ENCODE results near the gene FOXK1. TPM values are rescaled to one million over a fixed set of nuclear protein-coding genes. Genes with fewer than 3 reads are reported as not detected.

FOXK1 gene
- polyA plus RNA-seq, 1 experiment: 3.3 TPM

DNA sequence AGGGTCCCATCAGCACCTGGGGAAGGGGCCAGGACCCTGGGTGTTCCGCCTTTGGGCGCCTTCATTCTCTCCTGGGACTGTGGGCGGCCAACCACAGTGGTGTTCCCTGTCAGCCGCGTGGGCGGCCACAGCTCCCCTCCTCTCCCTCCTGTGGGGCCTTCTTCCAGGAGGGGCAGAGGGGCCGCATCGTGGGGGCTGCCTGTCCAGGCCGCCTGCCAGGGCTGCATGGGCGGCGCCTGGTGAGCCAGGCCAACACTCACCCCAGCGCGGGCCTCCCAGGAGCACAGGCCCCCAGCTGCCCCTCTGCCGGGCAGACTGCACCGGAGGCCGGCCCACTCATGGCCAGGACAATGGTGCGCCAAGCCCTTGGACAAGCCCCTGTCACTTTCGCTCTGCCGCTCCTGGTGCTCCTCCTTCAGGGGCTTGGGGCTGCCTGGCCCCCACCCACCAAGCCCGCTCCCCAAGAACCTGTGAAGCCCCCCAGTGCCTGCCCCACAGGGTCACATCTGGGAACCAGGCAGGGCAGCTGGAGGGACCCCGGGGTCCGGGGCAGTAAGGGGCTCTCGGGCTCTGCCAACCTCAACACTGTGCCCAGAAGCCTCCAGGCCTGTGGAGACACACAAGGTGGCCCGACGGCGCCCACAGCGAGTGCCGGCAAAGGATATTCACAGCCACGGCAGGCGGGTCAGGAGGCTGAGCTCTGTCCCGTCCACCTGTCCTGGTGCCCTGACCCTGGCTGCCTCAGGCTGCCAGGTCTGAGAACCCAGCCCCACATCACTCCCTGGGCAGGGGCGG is 136.1 kb downstream of the FOXK1 start:
- Histone ChIP-seq H3K36me3 (ENCODE audit: control insufficient read depth, insufficient read depth, low read length) (no peaks in the 10 kb centered on the region), H3K4me3 (ENCODE audit: low read depth, low read length) (no peak overlapping the region), H3K27me3 (ENCODE audit: control insufficient read depth, insufficient read depth, low read length) (no peaks in the 10 kb centered on the region)
- DNase-seq (ENCODE audit: low read depth): no peak
- ChIA-PET POLR2A (no interaction called here), CTCF (interaction anchor here (0.7 kb wide), 1 partner anchor 14 kb away, joined by 3 read pairs; no protein-coding TSS in a partner anchor)
- TF ChIP-seq, protein P1, sequence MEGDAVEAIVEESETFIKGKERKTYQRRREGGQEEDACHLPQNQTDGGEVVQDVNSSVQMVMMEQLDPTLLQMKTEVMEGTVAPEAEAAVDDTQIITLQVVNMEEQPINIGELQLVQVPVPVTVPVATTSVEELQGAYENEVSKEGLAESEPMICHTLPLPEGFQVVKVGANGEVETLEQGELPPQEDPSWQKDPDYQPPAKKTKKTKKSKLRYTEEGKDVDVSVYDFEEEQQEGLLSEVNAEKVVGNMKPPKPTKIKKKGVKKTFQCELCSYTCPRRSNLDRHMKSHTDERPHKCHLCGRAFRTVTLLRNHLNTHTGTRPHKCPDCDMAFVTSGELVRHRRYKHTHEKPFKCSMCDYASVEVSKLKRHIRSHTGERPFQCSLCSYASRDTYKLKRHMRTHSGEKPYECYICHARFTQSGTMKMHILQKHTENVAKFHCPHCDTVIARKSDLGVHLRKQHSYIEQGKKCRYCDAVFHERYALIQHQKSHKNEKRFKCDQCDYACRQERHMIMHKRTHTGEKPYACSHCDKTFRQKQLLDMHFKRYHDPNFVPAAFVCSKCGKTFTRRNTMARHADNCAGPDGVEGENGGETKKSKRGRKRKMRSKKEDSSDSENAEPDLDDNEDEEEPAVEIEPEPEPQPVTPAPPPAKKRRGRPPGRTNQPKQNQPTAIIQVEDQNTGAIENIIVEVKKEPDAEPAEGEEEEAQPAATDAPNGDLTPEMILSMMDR (IDR thresholded peaks at IDR 0.05; ENCODE audit: insufficient read depth, low read depth, low read length): no peak

DNA sequence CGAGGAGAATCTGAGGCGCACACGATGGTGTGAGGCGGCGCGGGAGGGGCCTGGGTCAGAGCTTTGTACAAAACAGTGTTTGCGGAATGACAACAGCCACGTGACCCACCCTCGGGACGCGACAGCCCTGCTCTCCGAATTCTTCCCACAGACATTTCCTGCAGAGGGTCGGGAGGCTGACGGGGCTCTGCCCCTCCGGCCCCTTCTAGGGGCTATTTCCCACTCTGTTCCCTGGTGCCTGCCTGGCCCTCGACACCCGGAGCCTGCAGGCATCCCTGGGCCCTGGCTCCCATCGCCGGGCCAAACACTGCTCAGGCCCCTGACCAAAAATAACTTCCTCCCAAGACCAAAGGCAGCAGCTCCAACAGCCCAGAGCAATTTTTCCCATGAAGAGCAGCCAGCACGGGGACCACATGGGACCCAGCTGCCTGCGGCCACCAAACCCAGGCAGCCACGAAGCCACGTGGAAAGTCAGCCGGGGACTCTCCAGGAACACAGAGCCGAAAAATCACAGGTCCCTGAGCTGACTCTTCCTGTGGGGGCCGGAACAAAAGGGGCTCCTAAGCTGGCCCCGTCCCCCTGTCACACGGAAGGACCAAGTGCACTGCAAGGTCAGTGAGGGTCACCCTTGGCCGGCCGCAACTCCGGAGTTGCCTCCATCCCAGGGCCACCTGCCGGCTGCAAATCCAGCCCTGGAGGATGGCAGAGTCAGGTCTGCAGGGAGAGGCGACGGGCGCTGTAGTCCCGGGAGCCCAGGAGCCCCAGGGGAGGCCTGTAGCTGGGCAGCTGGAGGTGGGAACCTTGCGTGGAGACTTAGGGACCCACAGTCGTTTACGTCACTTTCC is 137.7 kb downstream of the FOXK1 start:
- Histone ChIP-seq H3K27me3 (ENCODE audit: control insufficient read depth, insufficient read depth, low read length) (no peaks in the 10 kb centered on the region), H3K4me3 (ENCODE audit: low read depth, low read length) (no peak overlapping the region), H3K36me3 (ENCODE audit: control insufficient read depth, insufficient read depth, low read length) (no peaks in the 10 kb centered on the region)
- no peak for DNase-seq (ENCODE audit: low read depth)
- ChIA-PET CTCF (interaction anchor here (0.6 to 0.7 kb wide), 3 partner anchors 10 to 164 kb away, joined by 4 to 5 read pairs (median 4); no protein-coding TSS in a partner anchor), POLR2A (no interaction called here)
- TF ChIP-seq, protein P1 (IDR thresholded peaks at IDR 0.05; ENCODE audit: insufficient read depth, low read depth, low read length): no peak

DNA sequence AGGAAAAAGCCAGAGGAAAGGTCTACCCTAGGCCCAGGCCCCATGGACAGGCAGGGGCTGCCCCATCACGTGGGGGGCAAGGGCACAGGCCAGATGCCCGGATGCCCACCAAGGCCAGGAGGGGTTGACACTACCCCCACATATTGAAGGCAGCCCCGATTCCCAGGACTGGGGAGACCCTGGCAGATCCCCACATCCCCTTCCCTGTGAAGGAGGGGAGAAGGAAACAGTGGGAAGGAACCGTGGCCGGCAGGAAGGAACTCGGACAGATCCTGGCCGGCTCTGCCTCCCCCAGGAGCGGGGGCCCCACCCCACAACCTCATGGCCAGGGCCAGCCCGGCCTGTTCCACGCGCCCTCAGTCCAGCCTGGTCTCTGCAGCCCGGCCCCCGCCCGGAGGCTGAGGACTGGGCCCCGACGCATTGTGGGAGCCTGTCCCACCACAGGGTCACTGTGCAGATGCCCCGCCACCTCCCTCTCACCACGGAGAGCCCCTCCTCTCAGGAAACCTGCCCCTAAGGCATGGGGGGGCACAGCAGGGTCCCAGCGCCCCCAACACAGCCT is 138.4 kb downstream of the FOXK1 start:
- Histone ChIP-seq H3K36me3 (ENCODE audit: control insufficient read depth, insufficient read depth, low read length) (no peaks in the 10 kb centered on the region), H3K27me3 (ENCODE audit: control insufficient read depth, insufficient read depth, low read length) (no peaks in the 10 kb centered on the region), H3K4me3 (ENCODE audit: low read depth, low read length) (no peak overlapping the region)
- ChIA-PET POLR2A (no interaction called here), CTCF (no interaction called here)
- TF ChIP-seq, protein P1 (IDR thresholded peaks at IDR 0.05; ENCODE audit: insufficient read depth, low read depth, low read length): no peak
- no peak for DNase-seq (ENCODE audit: low read depth)

Small RNAs within 50 kb of the gene (small RNA-seq; reads per million reads assigned to genes)
- gene MIR4656 (ENCODE audit: insufficient read length, low read depth, low replicate concordance): not detected
- gene RF00019 (ENCODE audit: insufficient read length, low read depth, low replicate concordance): not detected

Other genes with a start within 250 kb of the FOXK1 start
- gene AP5Z1, start 93.3 kb downstream of the FOXK1 start, polyA plus RNA-seq (2011; rRNA removed): 16.7 and 27.3 TPM in 2 replicates
- gene PAPOLB, start 179.7 kb downstream of the FOXK1 start, polyA plus RNA-seq (2011; rRNA removed): 0.01 and 0.02 TPM in 2 replicates
- gene RADIL, start 201.4 kb downstream of the FOXK1 start, polyA plus RNA-seq (2011; rRNA removed): 1.1 and 1.2 TPM in 2 replicates